HepG2 (cell line): ENCODE results near the gene GSTK1. TPM values are rescaled to one million over a fixed set of nuclear protein-coding genes. Genes with fewer than 3 reads are reported as not detected.

ENCODE experiments used
- DBP ChIP-seq: sonication (generic); formaldehyde crosslinking; IDR thresholded peaks from 2 replicates; pipeline ENCODE4 v1.4.0; 2020; ENCODE audit warnings: missing genetic modification reagents; ENCODE audit errors: not compliant biosample characterization
- DZIP1 ChIP-seq: sonication (generic); formaldehyde crosslinking; IDR thresholded peaks from 2 replicates; pipeline ENCODE4 v1.5.0; 2020; ENCODE audit warnings: mild to moderate bottlenecking, missing genetic modification reagents
- IRX3 ChIP-seq: sonication (generic); formaldehyde crosslinking; IDR thresholded peaks from 2 replicates; pipeline ENCODE4 v1.8.1; 2023; ENCODE audit warnings: mild to moderate bottlenecking, low read depth, missing genetic modification reagents, borderline replicate concordance
- KMT2B ChIP-seq: IDR thresholded peaks from 2 replicates; pipeline ENCODE4 v1.6.1; 2016; ENCODE audit warnings: missing genetic modification reagents, missing compliant biosample characterization
- MAFF ChIP-seq: IDR thresholded peaks from 2 replicates; pipeline ENCODE4 v1.6.1; 2011; ENCODE audit warnings: low read depth, low read length, improper control_type of control experiment
- MLX ChIP-seq: IDR thresholded peaks from 2 replicates; pipeline ENCODE4 v1.6.1; 2016
- NCOA1 ChIP-seq: sonication (generic); formaldehyde crosslinking; IDR thresholded peaks from 2 replicates; pipeline ENCODE4 v1.9.0; 2021; ENCODE audit warnings: missing genetic modification reagents
- NKX3-1 ChIP-seq: sonication (generic); formaldehyde crosslinking; IDR thresholded peaks from 2 replicates; pipeline ENCODE4 v1.5.0; 2020; ENCODE audit warnings: missing genetic modification reagents
- SAP130 ChIP-seq: IDR thresholded peaks from 2 replicates; pipeline ENCODE4 v1.6.1; 2016; ENCODE audit warnings: low read depth
- SCMH1 ChIP-seq: sonication (generic); formaldehyde crosslinking; IDR thresholded peaks from 2 replicates; pipeline ENCODE4 v1.9.0; 2021; ENCODE audit warnings: missing genetic modification reagents, mild to moderate bottlenecking, borderline replicate concordance
- THYN1 ChIP-seq: sonication (generic); formaldehyde crosslinking; IDR thresholded peaks from 2 replicates; pipeline ENCODE4 v1.8.1; 2023; ENCODE audit warnings: low read depth, mild to moderate bottlenecking, moderate library complexity, missing genetic modification reagents, borderline replicate concordance
- WIZ ChIP-seq: sonication (generic); formaldehyde crosslinking; IDR thresholded peaks from 2 replicates; pipeline ENCODE4 v1.5.1; 2020; ENCODE audit warnings: mild to moderate bottlenecking, missing genetic modification reagents
- ZNF776 ChIP-seq: sonication (generic); formaldehyde crosslinking; IDR thresholded peaks from 2 replicates; pipeline ENCODE4 v1.4.0; 2020; ENCODE audit warnings: mild to moderate bottlenecking, missing genetic modification reagents
- polyA plus RNA-seq, 8 experiments: library from polyadenylated mRNA; depleted of rRNA in 3 of 8; stranded (reverse) in 7 of 8; unstranded in 1 of 8; fragments of >200 nt; fragmentation: Illumina TruSeq in 4 of 8; extraction: Trizol in 4 of 8; gene quantifications; 2 replicates each; pipeline versions ENCODE4 v1.2.1 to v1.2.3, GENCODE V29; 2011 to 2016; ENCODE audit warnings: low read depth in 4 of 8, missing spikeins in 1 of 8, mixed read lengths in 1 of 8; ENCODE audit not compliant: insufficient read depth in 1 of 8
- total RNA-seq, 5 experiments: library from RNA; depleted of rRNA; stranded (reverse); fragments of >200 nt; fragmentation: Illumina TruSeq; extraction: Trizol; gene quantifications; 2 replicates each; pipeline ENCODE4 v1.2.3, GENCODE V29; 2016; ENCODE audit warnings: low read depth in 1 of 5
- TF ChIP-seq, protein P1 (sequence below): sonication (generic); formaldehyde crosslinking; IDR thresholded peaks from 2 replicates; pipeline ENCODE4 v1.9.0; 2021; ENCODE audit warnings: missing genetic modification reagents, borderline replicate concordance
- TF ChIP-seq, protein P2 (sequence below): sonication (generic); formaldehyde crosslinking; IDR thresholded peaks from 2 replicates; pipeline ENCODE4 v1.4.0; 2020; ENCODE audit warnings: missing genetic modification reagents
- TF ChIP-seq, protein P3 (sequence below): sonication (generic); formaldehyde crosslinking; IDR thresholded peaks from 2 replicates; pipeline ENCODE4 v1.4.0; 2020; ENCODE audit warnings: missing genetic modification reagents, mild to moderate bottlenecking, borderline replicate concordance

Gene GSTK1
- total and polyA plus RNA-seq, 2 of the 13 experiments (the other 11 are each of a cell fraction or from before 2014, with no cell fraction given), result 64.6 to 92.1 TPM

- TF ChIP-seq DZIP1 (CRISPR knock-in tag), result no peak; the same call in 1 of the 2 replicates
- TF ChIP-seq DBP (CRISPR knock-in tag), result no peak
- TF ChIP-seq THYN1 (CRISPR knock-in tag), result no peak
- TF ChIP-seq, protein P1, sequence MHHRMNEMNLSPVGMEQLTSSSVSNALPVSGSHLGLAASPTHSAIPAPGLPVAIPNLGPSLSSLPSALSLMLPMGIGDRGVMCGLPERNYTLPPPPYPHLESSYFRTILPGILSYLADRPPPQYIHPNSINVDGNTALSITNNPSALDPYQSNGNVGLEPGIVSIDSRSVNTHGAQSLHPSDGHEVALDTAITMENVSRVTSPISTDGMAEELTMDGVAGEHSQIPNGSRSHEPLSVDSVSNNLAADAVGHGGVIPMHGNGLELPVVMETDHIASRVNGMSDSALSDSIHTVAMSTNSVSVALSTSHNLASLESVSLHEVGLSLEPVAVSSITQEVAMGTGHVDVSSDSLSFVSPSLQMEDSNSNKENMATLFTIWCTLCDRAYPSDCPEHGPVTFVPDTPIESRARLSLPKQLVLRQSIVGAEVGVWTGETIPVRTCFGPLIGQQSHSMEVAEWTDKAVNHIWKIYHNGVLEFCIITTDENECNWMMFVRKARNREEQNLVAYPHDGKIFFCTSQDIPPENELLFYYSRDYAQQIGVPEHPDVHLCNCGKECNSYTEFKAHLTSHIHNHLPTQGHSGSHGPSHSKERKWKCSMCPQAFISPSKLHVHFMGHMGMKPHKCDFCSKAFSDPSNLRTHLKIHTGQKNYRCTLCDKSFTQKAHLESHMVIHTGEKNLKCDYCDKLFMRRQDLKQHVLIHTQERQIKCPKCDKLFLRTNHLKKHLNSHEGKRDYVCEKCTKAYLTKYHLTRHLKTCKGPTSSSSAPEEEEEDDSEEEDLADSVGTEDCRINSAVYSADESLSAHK (CRISPR knock-in tag), result no peak
- peak; percentile 86; the same call in 1 of the 2 replicates for TF ChIP-seq IRX3
- peak; percentile 76; the same call in 1 of the 2 replicates for TF ChIP-seq KMT2B (CRISPR knock-in tag)
- no peak for TF ChIP-seq SCMH1 (CRISPR knock-in tag)
- no peak for TF ChIP-seq NCOA1 (CRISPR knock-in tag)
- TF ChIP-seq ZNF776 (CRISPR knock-in tag), result peak; percentile 32; the same call in 1 of the 2 replicates
- no peak for TF ChIP-seq MLX (CRISPR knock-in tag)
- TF ChIP-seq, protein P2, sequence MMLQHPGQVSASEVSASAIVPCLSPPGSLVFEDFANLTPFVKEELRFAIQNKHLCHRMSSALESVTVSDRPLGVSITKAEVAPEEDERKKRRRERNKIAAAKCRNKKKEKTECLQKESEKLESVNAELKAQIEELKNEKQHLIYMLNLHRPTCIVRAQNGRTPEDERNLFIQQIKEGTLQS (CRISPR knock-in tag), result no peak
- TF ChIP-seq MAFF, result no peak
- TF ChIP-seq WIZ, result 0 out of 2 replicates have a peak, but pooled peaks have one; percentile 40
- TF ChIP-seq, protein P3, sequence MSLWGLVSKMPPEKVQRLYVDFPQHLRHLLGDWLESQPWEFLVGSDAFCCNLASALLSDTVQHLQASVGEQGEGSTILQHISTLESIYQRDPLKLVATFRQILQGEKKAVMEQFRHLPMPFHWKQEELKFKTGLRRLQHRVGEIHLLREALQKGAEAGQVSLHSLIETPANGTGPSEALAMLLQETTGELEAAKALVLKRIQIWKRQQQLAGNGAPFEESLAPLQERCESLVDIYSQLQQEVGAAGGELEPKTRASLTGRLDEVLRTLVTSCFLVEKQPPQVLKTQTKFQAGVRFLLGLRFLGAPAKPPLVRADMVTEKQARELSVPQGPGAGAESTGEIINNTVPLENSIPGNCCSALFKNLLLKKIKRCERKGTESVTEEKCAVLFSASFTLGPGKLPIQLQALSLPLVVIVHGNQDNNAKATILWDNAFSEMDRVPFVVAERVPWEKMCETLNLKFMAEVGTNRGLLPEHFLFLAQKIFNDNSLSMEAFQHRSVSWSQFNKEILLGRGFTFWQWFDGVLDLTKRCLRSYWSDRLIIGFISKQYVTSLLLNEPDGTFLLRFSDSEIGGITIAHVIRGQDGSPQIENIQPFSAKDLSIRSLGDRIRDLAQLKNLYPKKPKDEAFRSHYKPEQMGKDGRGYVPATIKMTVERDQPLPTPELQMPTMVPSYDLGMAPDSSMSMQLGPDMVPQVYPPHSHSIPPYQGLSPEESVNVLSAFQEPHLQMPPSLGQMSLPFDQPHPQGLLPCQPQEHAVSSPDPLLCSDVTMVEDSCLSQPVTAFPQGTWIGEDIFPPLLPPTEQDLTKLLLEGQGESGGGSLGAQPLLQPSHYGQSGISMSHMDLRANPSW (CRISPR knock-in tag), result peak; percentile 49; the same call in 1 of the 2 replicates
- peak; percentile 82 for TF ChIP-seq NKX3-1 (CRISPR knock-in tag)
- TF ChIP-seq SAP130 (CRISPR knock-in tag), result peak; percentile 93
These were observed at the start of gene GSTK1 (continued) for GRCh38 chr7:143263266-143264195.
